ENCODE results near the gene CIBAR2.
"Not testable (repeated sequence)": the region's sequence is repeated elsewhere in the genome, so short reads cannot be mapped to it uniquely, and the experiment has no call there.

The CIBAR2 gene

GRCh38 chr16:85056211-85056748, 56.0 kb downstream of the CIBAR2 start:
- no peak for DNase-seq

- peak; percentile 45 for DNase-seq
These were observed 56.6 kb downstream of the CIBAR2 start for GRCh38 chr16:85055493-85056210.

- no peak for DNase-seq
These were observed 57.3 kb downstream of the CIBAR2 start for GRCh38 chr16:85054948-85055492.

GRCh38 chr16:85054321-85054720, 58.0 kb downstream of the CIBAR2 start:
- DNase-seq = not testable (repeated sequence)

- no peak for DNase-seq
These were observed 59.7 kb downstream of the CIBAR2 start for GRCh38 chr16:85052536-85052935.

GRCh38 chr16:85051683-85052082, 60.6 kb downstream of the CIBAR2 start:
- no peak for DNase-seq

GRCh38 chr16:85051067-85051581, 61.1 kb downstream of the CIBAR2 start:
- no peak for DNase-seq

GRCh38 chr16:85049706-85050305, 62.5 kb downstream of the CIBAR2 start:
- DNase-seq = no peak

- DNase-seq = no peak
These were observed 63.2 kb downstream of the CIBAR2 start for GRCh38 chr16:85048921-85049562.

Data from activated CD4-positive, CD25-positive, alpha-beta regulatory T cell treated with anti-CD3 and anti-CD28 coated beads, Interleukin-2, amount 50 U/mL, for 72 hours (primary cell).